Stimulated activated CD8-positive, alpha-beta memory T cell treated with anti-CD3 and anti-CD28 coated beads, Interleukin-7, amount 100 ng/mL, for 48 hours (primary cell): Measurements from ENCODE around the gene ASGR2.
"Not testable (repeated sequence)": the region's sequence is repeated elsewhere in the genome, so short reads cannot be mapped to it uniquely, and the experiment has no call there.

Source experiments
- DNase-seq, 2 donors: peaks; one replicate each; pipeline ENCODE4 v3.0.0-alpha.2; 2020; ENCODE audit warnings: low read depth in 1 of 2; ENCODE audit errors: extremely low read depth in 1 of 2

ASGR2 gene

DNA sequence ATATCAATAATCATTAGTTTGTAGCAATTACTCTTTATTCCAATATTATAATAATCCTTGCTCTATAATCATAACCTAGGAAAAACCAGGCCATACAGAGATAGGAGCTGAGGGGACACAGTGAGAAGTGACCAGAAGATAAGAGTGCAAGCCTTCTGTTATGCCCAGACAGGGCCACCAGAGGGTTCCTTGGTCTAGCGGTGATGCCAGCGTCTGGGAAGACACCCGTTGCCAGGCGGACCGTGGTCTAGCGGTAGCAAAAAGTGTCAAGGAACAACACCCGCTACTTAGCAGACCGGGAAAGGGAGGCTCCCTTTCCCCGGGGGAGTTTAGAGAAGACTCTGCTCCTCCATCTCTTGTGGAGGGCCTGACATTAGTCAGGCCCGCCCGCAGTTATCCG lies 11.8 kb upstream of the ASGR2 start:
- not testable (repeated sequence) for DNase-seq

GRCh38 chr17:7124923-7125322 lies 10.3 kb upstream of the ASGR2 start:
- no peak for DNase-seq

DNA sequence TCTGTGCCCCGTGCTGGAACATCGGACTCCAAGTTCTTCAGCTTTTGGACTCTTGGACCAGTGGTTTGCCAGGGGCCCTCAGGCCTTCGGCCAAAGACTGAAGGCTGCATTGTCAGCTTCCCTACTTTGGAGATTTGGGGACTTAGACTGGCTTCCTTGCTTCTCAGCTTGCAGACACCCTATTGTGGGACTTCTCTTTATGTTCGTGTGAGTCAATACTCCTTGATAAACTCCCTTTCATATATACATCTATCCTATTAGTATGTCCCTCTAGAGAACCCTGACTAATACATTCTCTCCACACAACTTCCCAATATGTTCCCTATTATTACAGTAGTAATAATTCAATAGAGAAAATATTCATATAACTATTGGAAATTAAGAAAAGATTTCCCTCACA lies 9.2 kb upstream of the ASGR2 start:
- no peak for DNase-seq

- DNase-seq, result no peak
Measured at GRCh38 chr17:7122381-7122780, 7.8 kb upstream of the ASGR2 start.

GRCh38 chr17:7120635-7121034 lies 6.0 kb upstream of the ASGR2 start:
- DNase-seq, result not testable (repeated sequence)

DNA sequence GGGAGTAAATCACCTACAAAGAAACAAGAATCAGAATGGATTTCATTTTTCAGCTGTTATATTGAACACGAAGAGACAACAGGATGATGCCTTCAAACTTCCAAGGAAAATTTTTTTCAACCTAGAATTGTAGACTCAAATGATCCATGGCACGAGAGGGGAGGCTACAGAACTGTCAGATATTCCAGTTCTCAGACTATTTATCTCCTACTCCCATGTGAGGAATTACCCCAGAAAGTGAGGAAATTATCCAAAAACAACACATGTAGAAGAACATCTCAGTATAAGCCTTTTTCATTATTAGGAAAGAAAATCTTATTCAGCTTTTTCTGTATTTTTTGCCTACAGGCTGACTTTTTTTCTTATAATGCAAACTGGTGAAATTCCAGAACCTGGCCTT lies 5.5 kb upstream of the ASGR2 start:
- no peak for DNase-seq

DNA sequence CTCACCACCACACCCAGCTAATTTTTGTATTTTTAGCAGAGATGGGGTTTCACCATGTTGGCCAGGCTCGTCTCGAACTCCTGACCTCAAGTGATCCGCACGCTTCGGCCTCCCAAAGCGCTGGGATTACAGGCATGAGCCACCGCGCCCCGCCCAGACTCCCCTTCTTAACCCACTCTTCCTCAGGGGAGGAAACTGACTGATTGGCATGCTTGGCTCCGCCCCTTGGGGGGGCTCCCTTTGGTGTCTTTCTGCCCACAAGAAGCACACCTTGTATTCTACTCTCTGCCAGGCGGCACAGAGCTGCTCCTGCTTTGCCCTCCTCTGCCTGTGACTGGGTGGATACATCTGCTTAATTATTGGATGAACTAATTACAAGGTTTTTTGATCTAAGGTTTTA lies 4.7 kb upstream of the ASGR2 start:
- DNase-seq, result no peak

GRCh38 chr17:7114875-7115614 lies 423 bp upstream of the ASGR2 start:
- no peak for DNase-seq

- DNase-seq, result no peak
Measured at GRCh38 chr17:7113273-7114071, 1.1 kb downstream of the ASGR2 start.

- no peak for DNase-seq
Measured at GRCh38 chr17:7112510-7113108, 2.0 kb downstream of the ASGR2 start.

GRCh38 chr17:7111784-7112509 lies 2.7 kb downstream of the ASGR2 start:
- no peak for DNase-seq

DNA sequence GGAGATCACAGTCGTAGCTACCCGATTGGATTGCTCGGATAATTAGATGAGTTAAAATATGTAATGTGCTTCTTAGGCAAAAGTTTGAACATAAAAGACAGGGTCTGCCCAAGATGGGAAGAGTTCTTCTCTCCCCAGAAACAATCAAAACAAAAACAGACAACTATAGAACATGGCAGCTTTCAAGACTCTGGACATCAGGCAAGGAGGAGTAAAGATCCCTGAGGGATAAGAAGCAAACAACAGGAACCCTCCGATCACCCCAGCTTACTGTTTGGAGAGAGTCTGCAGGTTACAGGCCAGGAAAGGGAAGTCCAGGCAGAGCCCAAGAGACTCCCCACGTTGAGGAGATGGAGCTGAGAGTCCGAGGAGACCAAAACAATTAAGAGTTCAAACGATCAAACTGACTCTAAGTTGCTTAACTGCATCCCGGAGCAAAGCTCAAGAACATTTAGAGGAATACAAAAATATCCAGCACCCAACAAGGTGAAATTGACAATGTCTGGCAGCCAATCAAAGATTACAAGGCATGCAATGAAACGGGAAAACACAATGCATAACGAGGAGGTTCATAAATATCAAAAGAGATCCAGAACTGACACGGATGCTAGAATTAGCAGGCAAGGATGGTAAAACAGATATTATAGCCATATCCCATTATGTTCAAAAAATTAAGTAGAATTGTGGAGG lies 3.9 kb downstream of the ASGR2 start:
- no peak for DNase-seq

DNA sequence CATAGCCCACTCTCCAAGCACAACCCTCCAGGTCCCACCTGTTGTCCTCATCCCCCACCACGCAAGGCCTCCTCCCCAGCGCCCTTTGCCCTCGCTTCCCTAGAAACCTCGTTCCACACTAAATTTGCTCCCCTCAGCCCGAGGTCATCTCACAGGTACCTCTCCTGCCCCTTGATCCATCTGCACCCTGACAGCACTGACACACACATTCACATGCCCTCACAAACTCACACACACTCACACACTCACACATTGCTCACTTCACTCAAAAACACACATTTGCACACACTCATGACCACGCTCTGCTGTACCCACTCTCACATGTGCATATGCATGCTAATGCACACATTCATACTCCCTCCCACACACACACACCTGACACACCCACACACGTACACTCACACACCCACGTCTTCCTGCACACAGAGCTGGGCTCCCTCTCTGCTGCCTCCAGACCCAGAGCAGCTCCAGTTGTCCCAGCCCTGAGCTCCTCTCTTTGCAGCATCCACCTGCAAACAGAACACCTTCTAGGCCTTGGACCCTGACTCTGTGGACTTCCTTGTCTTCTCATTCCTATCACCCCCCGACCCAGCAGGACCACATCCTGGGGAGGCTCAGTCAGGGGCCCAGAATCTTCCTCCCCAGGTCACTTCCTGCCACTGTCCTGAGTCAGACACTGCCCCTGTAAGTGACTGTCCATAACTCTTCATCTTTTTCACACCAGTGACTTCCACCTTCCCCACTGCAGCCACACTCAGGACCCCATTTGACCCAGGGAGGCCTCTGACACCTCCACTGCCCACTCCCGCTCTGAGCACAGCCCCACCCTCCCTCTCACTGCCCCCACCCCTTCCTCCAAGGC lies 4.9 kb downstream of the ASGR2 start:
- DNase-seq, result no peak

- no peak for DNase-seq
Measured at GRCh38 chr17:7108981-7109380, 5.6 kb downstream of the ASGR2 start.

- DNase-seq, result no peak
Measured at GRCh38 chr17:7108560-7108925, 6.1 kb downstream of the ASGR2 start.

- DNase-seq, result no peak
Measured at GRCh38 chr17:7107795-7108559, 6.6 kb downstream of the ASGR2 start.

GRCh38 chr17:7107012-7107754 lies 7.4 kb downstream of the ASGR2 start:
- no peak for DNase-seq

DNA sequence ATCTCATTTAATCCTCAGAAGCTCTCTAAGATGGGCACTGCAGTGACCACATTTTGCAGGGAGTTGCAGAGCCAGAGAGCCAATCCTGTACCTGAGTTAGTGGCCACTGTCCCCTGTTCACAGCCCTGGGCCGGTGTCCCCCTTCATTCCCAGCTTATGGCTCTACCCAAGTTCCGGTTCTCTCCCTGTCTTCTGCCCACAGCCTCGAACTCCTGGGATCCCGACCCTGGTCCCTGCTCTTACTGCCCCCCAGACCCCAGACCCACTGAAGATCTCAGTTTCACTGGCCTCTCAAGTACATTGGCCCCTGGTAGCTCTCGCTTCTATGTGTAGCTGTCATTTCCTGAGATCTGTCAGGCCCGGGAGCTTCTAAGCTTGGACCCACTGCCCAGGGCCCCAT lies 12.2 kb downstream of the ASGR2 start:
- no peak for DNase-seq
